Prostate gland (tissue), 2 donors: ENCODE data around the gene WNK2. TPM values are rescaled to one million over a fixed set of nuclear protein-coding genes. Genes with fewer than 3 reads are reported as not detected.

Source experiments
- DNase-seq: peaks from one replicate; pipeline ENCODE4 v3.0.0-alpha.2; 2019; ENCODE audit warnings: low spot score
- H3K27ac ChIP-seq, 2 donors: fragments of 200-600 bp; sonication (generic); 2 replicates each; pipeline ENCODE4 v1.5.1; 2017 to 2019
- H3K27me3 ChIP-seq: fragments of 200-600 bp; sonication (generic); replicated peaks from 2 replicates; pipeline ENCODE4 v1.5.1; 2019; ENCODE audit not compliant: insufficient read depth
- H3K36me3 ChIP-seq, 2 donors: fragments of 200-600 bp; sonication (generic); 1 replicate in 1 of 2; 2 replicates in 1 of 2; pipeline versions ENCODE4 v1.5.1 to v1.8.1; 2017 to 2019
- H3K4me1 ChIP-seq: fragments of 200-600 bp; sonication (generic); replicated peaks from 2 replicates; pipeline ENCODE4 v1.5.1; 2019
- H3K4me3 ChIP-seq, 2 donors: fragments of 200-600 bp; sonication (generic); 2 replicates each; pipeline ENCODE4 v1.5.1; 2017 to 2019
- H3K9me3 ChIP-seq: fragments of 200-600 bp; sonication (generic); 2 replicates; pipeline ENCODE4 v1.5.1; 2017
- POLR2A ChIP-seq: fragments of 450-650 bp; IDR thresholded peaks from one replicate; pipeline ENCODE4 v1.6.1; 2016; ENCODE audit warnings: antibody characterized with exemption, mild to moderate bottlenecking
- POLR2AphosphoS5 ChIP-seq: sonication (generic); formaldehyde crosslinking; IDR thresholded peaks from one replicate; pipeline ENCODE4 v1.6.1; 2017; ENCODE audit warnings: antibody characterized with exemption
- WGBS: methylation state at CpG from one replicate; pipeline ENCODE4 v1.1.5; 2018; 5-methylcytosine and 5-hydroxymethylcytosine counted together
- intact Hi-C: fragments of 100-400 bp; cut with DNase I; formaldehyde crosslinking; loops from one replicate; pipeline ENCODE4 v1.14.2; 2022
- total RNA-seq, 2 donors: library from RNA; depleted of rRNA; stranded (reverse); fragments of >200 nt; gene quantifications; one replicate each; pipeline ENCODE4 v1.1.0, GENCODE V29; 2016
- TF ChIP-seq, protein P1 (sequence below), 4 experiments: fragments of 200-600 bp in 2 of 4; fragments of 450-650 bp in 2 of 4; sonication (generic) in 2 of 4; IDR thresholded peaks; 1 replicate in 3 of 4; 2 replicates in 1 of 4; pipeline ENCODE4 v1.5.1; 2016 to 2019; ENCODE audit warnings: antibody characterized with exemption in 4 of 4, mild to moderate bottlenecking in 2 of 4, moderate library complexity in 2 of 4

WNK2 gene
- total RNA-seq, 2 donors from 2014 or later, result 77.9 to 136 TPM

DNA sequence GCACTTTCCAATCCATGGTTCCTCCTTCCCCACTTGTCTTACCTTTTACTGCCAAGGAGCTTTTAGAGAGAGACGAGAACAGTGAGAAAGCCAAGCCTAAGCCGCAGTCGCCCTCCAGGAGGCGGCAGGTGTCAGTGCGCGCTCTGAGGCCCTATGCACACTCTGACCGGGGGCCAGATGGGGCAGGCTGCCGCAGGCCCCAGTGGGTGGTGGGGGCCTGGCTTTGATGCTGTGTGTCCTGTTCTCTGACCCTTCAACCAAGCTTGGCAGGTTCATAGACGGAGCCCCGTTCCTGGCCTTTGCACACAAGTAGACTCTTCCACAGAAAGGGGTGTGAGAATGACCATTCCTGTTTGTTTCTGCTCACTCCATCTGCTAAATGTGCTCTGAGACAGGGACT lies 77.3 kb downstream of the WNK2 start:
- no peak for DNase-seq
- Histone ChIP-seq H3K4me3 (no peak overlapping the region), H3K9me3 (no peaks in the 10 kb centered on the region), H3K4me1 (no peaks in the 10 kb centered on the region), H3K27ac (no peak overlapping the region), H3K36me3 (no peaks in the 10 kb centered on the region), H3K27me3 (no peaks in the 10 kb centered on the region)
- WGBS, result 69% methylated on average over 10 of the region's 10 CpGs
- TF ChIP-seq POLR2A, result no peak
- TF ChIP-seq POLR2AphosphoS5, result no peak
- TF ChIP-seq, protein P1, sequence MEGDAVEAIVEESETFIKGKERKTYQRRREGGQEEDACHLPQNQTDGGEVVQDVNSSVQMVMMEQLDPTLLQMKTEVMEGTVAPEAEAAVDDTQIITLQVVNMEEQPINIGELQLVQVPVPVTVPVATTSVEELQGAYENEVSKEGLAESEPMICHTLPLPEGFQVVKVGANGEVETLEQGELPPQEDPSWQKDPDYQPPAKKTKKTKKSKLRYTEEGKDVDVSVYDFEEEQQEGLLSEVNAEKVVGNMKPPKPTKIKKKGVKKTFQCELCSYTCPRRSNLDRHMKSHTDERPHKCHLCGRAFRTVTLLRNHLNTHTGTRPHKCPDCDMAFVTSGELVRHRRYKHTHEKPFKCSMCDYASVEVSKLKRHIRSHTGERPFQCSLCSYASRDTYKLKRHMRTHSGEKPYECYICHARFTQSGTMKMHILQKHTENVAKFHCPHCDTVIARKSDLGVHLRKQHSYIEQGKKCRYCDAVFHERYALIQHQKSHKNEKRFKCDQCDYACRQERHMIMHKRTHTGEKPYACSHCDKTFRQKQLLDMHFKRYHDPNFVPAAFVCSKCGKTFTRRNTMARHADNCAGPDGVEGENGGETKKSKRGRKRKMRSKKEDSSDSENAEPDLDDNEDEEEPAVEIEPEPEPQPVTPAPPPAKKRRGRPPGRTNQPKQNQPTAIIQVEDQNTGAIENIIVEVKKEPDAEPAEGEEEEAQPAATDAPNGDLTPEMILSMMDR (IDR thresholded peaks at IDR 0.05), result no peak
- intact Hi-C loops, result no loop called here

DNA sequence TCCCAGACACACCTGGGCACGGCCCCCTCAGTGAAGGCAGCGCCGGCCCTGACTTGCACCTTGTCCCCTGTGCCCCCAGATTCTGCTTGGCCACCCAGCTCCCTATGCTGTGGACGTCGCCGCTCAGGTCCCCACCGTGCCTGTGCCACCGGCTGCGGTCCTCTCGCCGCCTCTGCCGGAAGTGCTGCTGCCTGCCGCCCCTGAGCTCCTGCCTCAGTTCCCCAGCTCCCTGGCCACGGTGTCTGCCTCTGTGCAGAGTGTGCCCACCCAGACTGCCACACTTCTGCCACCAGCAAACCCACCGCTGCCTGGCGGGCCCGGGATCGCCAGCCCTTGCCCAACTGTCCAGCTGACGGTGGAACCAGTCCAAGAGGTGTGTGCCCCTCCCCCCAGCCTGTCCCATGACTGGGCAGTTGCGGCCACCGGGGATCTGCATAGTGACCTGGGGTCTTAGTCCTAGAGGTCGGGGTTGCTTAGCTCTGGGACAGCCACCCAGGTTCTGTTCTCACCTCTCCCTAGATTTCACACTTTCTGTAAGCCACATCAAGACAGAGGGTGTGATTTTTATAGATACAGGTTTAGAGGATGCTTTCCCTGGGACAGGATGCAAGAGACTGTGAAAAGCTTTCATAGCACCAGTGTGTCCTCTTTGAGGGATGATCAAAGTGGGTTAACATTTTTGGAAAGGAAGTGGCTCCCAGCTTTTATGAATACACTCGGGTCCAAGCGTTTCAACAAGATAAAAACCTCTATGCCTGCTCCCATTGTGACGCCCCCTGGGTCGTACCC lies 78.0 kb downstream of the WNK2 start:
- intact Hi-C loops, result no loop called here
- TF ChIP-seq POLR2AphosphoS5 (no peak), POLR2A (no peak)
- TF ChIP-seq, protein P1 (IDR thresholded peaks at IDR 0.05), result no peak
- Histone ChIP-seq H3K27ac (no peak overlapping the region), H3K4me3 (no peak overlapping the region), H3K9me3 (no peaks in the 10 kb centered on the region), H3K4me1 (no peaks in the 10 kb centered on the region), H3K27me3 (no peaks in the 10 kb centered on the region), H3K36me3 (no peaks in the 10 kb centered on the region)
- DNase-seq, result no peak
- 81% methylated on average over 26 of the region's 26 CpGs for WGBS

DNA sequence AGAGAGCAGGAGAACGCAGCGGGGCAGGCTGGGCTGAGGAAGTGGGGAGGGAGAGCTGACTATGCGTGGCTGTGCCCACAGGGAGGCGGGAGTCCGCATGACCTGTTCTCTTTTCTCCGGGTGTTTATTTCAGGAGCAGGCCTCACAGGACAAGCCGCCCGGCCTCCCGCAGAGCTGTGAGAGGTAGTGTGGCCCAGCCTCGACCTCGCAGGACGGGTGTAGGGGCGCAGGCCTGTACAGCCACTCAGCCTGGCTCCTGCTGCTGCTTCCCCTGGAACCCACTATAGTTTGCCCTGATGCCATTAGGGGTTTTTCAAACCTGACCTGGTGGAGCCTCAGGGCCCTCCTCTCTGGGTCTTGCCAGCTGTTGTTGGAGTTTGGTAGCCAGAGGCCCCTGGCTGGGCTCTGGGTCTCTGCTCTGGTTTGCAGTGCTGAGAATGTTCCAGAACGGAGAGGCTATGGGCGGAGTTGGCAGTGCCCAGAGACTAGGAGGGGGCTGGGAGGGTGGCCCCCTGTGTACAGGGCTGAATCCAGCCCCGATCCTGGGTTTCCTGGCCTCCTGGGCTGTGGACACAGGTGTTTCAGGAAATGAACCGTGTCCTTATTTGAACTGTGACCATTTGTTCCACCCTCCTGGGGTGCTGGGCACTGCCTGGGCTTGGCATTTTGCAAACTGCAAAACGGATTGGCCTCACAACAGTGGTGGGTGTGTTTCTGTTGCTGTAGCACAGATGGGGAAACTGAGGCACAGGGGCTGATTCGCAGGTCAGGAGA lies 78.8 kb downstream of the WNK2 start:
- WGBS, result 87% methylated on average over 19 of the region's 19 CpGs
- intact Hi-C loops, result no loop called here
- Histone ChIP-seq H3K9me3 (no peaks in the 10 kb centered on the region), H3K4me1 (no peaks in the 10 kb centered on the region), H3K4me3 (no peak overlapping the region), H3K27me3 (no peaks in the 10 kb centered on the region), H3K27ac (no peak overlapping the region), H3K36me3 (no peaks in the 10 kb centered on the region)
- DNase-seq, result no peak
- TF ChIP-seq POLR2A, result no peak
- no peak for TF ChIP-seq POLR2AphosphoS5
- TF ChIP-seq, protein P1 (IDR thresholded peaks at IDR 0.05), result no peak

DNA sequence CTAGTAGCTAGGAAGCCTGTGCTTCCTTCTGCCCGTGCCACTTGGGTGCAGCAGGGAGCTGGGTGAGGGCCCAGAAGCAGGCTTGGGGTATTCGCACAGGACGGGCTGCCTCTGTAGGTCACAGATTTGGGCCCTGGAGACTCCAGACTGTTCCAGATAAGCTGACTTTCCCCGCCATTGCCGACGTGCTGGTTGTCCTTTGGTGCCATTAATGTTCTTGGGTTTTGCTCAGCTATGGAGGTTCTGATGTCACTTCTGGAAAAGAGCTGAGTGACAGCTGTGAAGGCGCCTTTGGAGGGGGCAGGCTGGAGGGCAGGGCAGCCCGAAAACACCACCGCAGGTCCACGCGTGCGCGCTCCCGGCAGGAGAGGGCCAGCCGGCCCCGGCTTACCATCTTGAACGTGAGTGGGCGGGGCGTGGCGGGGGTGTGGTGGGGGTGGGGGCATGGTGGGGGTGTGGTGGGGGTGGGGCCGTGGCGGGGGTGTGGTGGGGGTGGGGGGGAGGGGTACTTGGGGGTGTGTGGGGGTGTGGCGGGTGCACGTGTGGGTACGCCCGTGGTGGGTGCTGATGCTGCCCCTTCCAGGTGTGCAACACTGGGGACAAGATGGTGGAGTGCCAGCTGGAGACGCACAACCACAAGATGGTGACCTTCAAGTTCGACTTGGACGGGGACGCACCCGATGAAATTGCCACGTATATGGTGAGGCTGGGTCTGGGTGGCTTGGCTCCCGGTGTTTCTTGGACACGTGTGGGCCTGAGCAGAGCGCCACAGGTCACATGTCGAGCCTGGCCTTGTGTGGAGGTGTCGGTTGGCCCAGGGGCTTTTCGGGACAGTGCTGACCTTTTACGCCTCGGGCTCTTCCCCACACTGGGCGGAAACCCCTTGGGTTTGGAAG lies 79.6 kb downstream of the WNK2 start:
- Histone ChIP-seq H3K4me3 (no peak overlapping the region), H3K4me1 (peaks cover 5% of the 10 kb centered on the region), H3K9me3 (no peaks in the 10 kb centered on the region), H3K36me3 (no peaks in the 10 kb centered on the region), H3K27me3 (no peaks in the 10 kb centered on the region), H3K27ac (no peak overlapping the region)
- no peak for DNase-seq
- 87% methylated on average over 29 of the region's 41 CpGs for WGBS
- TF ChIP-seq POLR2AphosphoS5 (no peak), POLR2A (no peak)
- TF ChIP-seq, protein P1 (IDR thresholded peaks at IDR 0.05), result no peak
- intact Hi-C loops, result no loop called here
